ENCODE measurements around the gene NBPF26. TPM values are rescaled to one million over a fixed set of nuclear protein-coding genes. Genes with fewer than 3 reads are reported as not detected.
"Not testable (repeated sequence)": the region's sequence is repeated elsewhere in the genome, so short reads cannot be mapped to it uniquely, and the experiment has no call there.

Gene NBPF26
- 10 to 100 TPM; 10.0 to 26.7 (median 13.8) TPM for total RNA-seq

- DNase-seq (peak; percentile 59), ATAC-seq (peak; percentile 75 to 85)
- not testable (repeated sequence) for H3K9me3 Mint-ChIP-seq; H3K36me3 Mint-ChIP-seq (ENCODE audit: insufficient read depth); H3K4me1 Mint-ChIP-seq (ENCODE audit: low read depth); H3K27me3 Mint-ChIP-seq (ENCODE audit: low read depth)
- peak within 1 kb of the TSS; percentile 73 for H3K4me3 Mint-ChIP-seq
These were observed at the start of gene NBPF26 for GRCh38 chr1:120723715-120724402. NBPF26 (plus strand) TSS chr1:120723945.

- H3K9me3 Mint-ChIP-seq; H3K36me3 Mint-ChIP-seq (ENCODE audit: insufficient read depth); H3K4me3 Mint-ChIP-seq; H3K4me1 Mint-ChIP-seq (ENCODE audit: low read depth); DNase-seq; ATAC-seq; H3K27me3 Mint-ChIP-seq (ENCODE audit: low read depth): not testable (repeated sequence)
These were observed 43.5 kb upstream of the NBPF26 start for GRCh38 chr1:120680106-120680819.

GRCh38 chr1:120680938-120681337 lies 42.8 kb upstream of the NBPF26 start:
- ATAC-seq; H3K4me3 Mint-ChIP-seq; H3K36me3 Mint-ChIP-seq (ENCODE audit: insufficient read depth); H3K27me3 Mint-ChIP-seq (ENCODE audit: low read depth); H3K9me3 Mint-ChIP-seq; H3K4me1 Mint-ChIP-seq (ENCODE audit: low read depth); DNase-seq: not testable (repeated sequence)

GRCh38 chr1:120684397-120684796 lies 39.3 kb upstream of the NBPF26 start:
- not testable (repeated sequence) for H3K9me3 Mint-ChIP-seq; H3K27me3 Mint-ChIP-seq (ENCODE audit: low read depth); H3K4me1 Mint-ChIP-seq (ENCODE audit: low read depth); H3K36me3 Mint-ChIP-seq (ENCODE audit: insufficient read depth); DNase-seq; H3K4me3 Mint-ChIP-seq
- peak; percentile 48 to 53 for ATAC-seq

- DNase-seq; ATAC-seq; H3K4me3 Mint-ChIP-seq; H3K27me3 Mint-ChIP-seq (ENCODE audit: low read depth); H3K9me3 Mint-ChIP-seq; H3K36me3 Mint-ChIP-seq (ENCODE audit: insufficient read depth); H3K4me1 Mint-ChIP-seq (ENCODE audit: low read depth): not testable (repeated sequence)
These were observed 38.1 kb upstream of the NBPF26 start for GRCh38 chr1:120685622-120686021.

GRCh38 chr1:120687250-120687649 lies 36.5 kb upstream of the NBPF26 start:
- H3K4me1 Mint-ChIP-seq (ENCODE audit: low read depth); H3K9me3 Mint-ChIP-seq; DNase-seq; H3K36me3 Mint-ChIP-seq (ENCODE audit: insufficient read depth); H3K27me3 Mint-ChIP-seq (ENCODE audit: low read depth); ATAC-seq; H3K4me3 Mint-ChIP-seq: not testable (repeated sequence)

- H3K27me3 Mint-ChIP-seq (ENCODE audit: low read depth); H3K36me3 Mint-ChIP-seq (ENCODE audit: insufficient read depth); H3K9me3 Mint-ChIP-seq; H3K4me1 Mint-ChIP-seq (ENCODE audit: low read depth); H3K4me3 Mint-ChIP-seq; DNase-seq: not testable (repeated sequence)
- peak in 1 of 2 donors; percentile 43 for ATAC-seq
These were observed 22.8 kb upstream of the NBPF26 start for GRCh38 chr1:120700807-120701562.

GRCh38 chr1:120723358-120723714 lies 409 bp upstream of the NBPF26 start:
- ATAC-seq = peak in 1 of 2 donors; percentile 38
- H3K27me3 Mint-ChIP-seq (ENCODE audit: low read depth); H3K4me1 Mint-ChIP-seq (ENCODE audit: low read depth); H3K36me3 Mint-ChIP-seq (ENCODE audit: insufficient read depth); DNase-seq; H3K9me3 Mint-ChIP-seq: not testable (repeated sequence)
- peak overlapping the region; percentile 73 for H3K4me3 Mint-ChIP-seq

GRCh38 chr1:120724507-120724906 lies 762 bp downstream of the NBPF26 start:
- not testable (repeated sequence) for H3K27me3 Mint-ChIP-seq (ENCODE audit: low read depth); DNase-seq; H3K36me3 Mint-ChIP-seq (ENCODE audit: insufficient read depth); H3K9me3 Mint-ChIP-seq; H3K4me1 Mint-ChIP-seq (ENCODE audit: low read depth); ATAC-seq
- H3K4me3 Mint-ChIP-seq = peak overlapping the region; percentile 73

- not testable (repeated sequence) for H3K36me3 Mint-ChIP-seq (ENCODE audit: insufficient read depth); H3K9me3 Mint-ChIP-seq; H3K4me3 Mint-ChIP-seq; H3K27me3 Mint-ChIP-seq (ENCODE audit: low read depth); ATAC-seq; H3K4me1 Mint-ChIP-seq (ENCODE audit: low read depth)
- DNase-seq = peak; percentile 6
These were observed 5.1 kb downstream of the NBPF26 start for GRCh38 chr1:120728811-120729210.

GRCh38 chr1:120769090-120769489 lies 45.3 kb downstream of the NBPF26 start:
- not testable (repeated sequence) for H3K27me3 Mint-ChIP-seq (ENCODE audit: low read depth); H3K4me1 Mint-ChIP-seq (ENCODE audit: low read depth); H3K4me3 Mint-ChIP-seq; DNase-seq; H3K9me3 Mint-ChIP-seq; ATAC-seq; H3K36me3 Mint-ChIP-seq (ENCODE audit: insufficient read depth)

- H3K4me1 Mint-ChIP-seq (ENCODE audit: low read depth); DNase-seq; H3K36me3 Mint-ChIP-seq (ENCODE audit: insufficient read depth); ATAC-seq; H3K4me3 Mint-ChIP-seq; H3K9me3 Mint-ChIP-seq; H3K27me3 Mint-ChIP-seq (ENCODE audit: low read depth): not testable (repeated sequence)
These were observed 81.7 kb downstream of the NBPF26 start for GRCh38 chr1:120805452-120805851.

GRCh38 chr1:120811822-120812221 lies 88.1 kb downstream of the NBPF26 start:
- not testable (repeated sequence) for H3K4me3 Mint-ChIP-seq; H3K4me1 Mint-ChIP-seq (ENCODE audit: low read depth); H3K36me3 Mint-ChIP-seq (ENCODE audit: insufficient read depth); H3K9me3 Mint-ChIP-seq; ATAC-seq; H3K27me3 Mint-ChIP-seq (ENCODE audit: low read depth)
- peak; percentile 6 for DNase-seq

GRCh38 chr1:120825051-120825450 lies 101.3 kb downstream of the NBPF26 start:
- H3K36me3 Mint-ChIP-seq (ENCODE audit: insufficient read depth); H3K9me3 Mint-ChIP-seq; ATAC-seq; H3K27me3 Mint-ChIP-seq (ENCODE audit: low read depth); DNase-seq; H3K4me3 Mint-ChIP-seq; H3K4me1 Mint-ChIP-seq (ENCODE audit: low read depth): not testable (repeated sequence)

GRCh38 chr1:120826623-120827022 lies 102.9 kb downstream of the NBPF26 start:
- H3K4me1 Mint-ChIP-seq (ENCODE audit: low read depth); H3K4me3 Mint-ChIP-seq; ATAC-seq; H3K9me3 Mint-ChIP-seq; H3K36me3 Mint-ChIP-seq (ENCODE audit: insufficient read depth); DNase-seq; H3K27me3 Mint-ChIP-seq (ENCODE audit: low read depth): not testable (repeated sequence)
